ENCODE data around the gene LYPD3. TPM values are rescaled to one million over a fixed set of nuclear protein-coding genes. Genes with fewer than 3 reads are reported as not detected.

LYPD3 gene
- total RNA-seq, 4 donors from 2014 or later: 0.67 TPM; not detected in 3

- Histone ChIP-seq H3K27me3 (no peaks in the 10 kb centered on the region), H3K4me1 (peaks cover 0 to 42% (median 5%) of the 10 kb centered on the region in 4 donors), H3K27ac (no peak overlapping the region), H3K36me3 (peaks cover 0 to 18% (median 0%) of the 10 kb centered on the region in 3 donors), H3K9me3 (no peaks in the 10 kb centered on the region), H3K4me3 (peak overlapping the region in 1 of 4 donors; percentile 0)
- TF ChIP-seq CTCF (IDR thresholded peaks at IDR 0.05) (no peak), POLR2A (IDR thresholded peaks at IDR 0.05) (no peak)
- DNase-seq: no peak
Observed at GRCh38 chr19:43501661-43502418, 36.4 kb upstream of the LYPD3 start.

- no peaks in the 10 kb centered on the region for H3K27me3 ChIP-seq
- no peak overlapping the region for H3K4me3 ChIP-seq
- no peak for TF ChIP-seq CTCF (IDR thresholded peaks at IDR 0.05)
- peak overlapping the region in 1 of 4 donors; percentile 25 for H3K27ac ChIP-seq
- H3K4me1 ChIP-seq: peaks cover 0 to 29% (median 0%) of the 10 kb centered on the region in 4 donors
- H3K36me3 ChIP-seq: peaks cover 0 to 39% (median 0%) of the 10 kb centered on the region in 3 donors
- peak in 2 of 3 donors; percentile 72 for DNase-seq
- H3K9me3 ChIP-seq: no peaks in the 10 kb centered on the region
Observed at GRCh38 chr19:43499042-43499441, 33.6 kb upstream of the LYPD3 start.

- peaks cover 0 to 40% (median 0%) of the 10 kb centered on the region in 3 donors for H3K36me3 ChIP-seq
- no peak overlapping the region for H3K27ac ChIP-seq
- no peak for DNase-seq
Observed at GRCh38 chr19:43498233-43498842, 32.9 kb upstream of the LYPD3 start.

GRCh38 chr19:43496960-43497359 is 31.6 kb upstream of the LYPD3 start:
- DNase-seq: no peak
- no peak for TF ChIP-seq POLR2A (IDR thresholded peaks at IDR 0.05)
- Histone ChIP-seq H3K9me3 (no peaks in the 10 kb centered on the region), H3K4me3 (no peak overlapping the region), H3K27me3 (no peaks in the 10 kb centered on the region), H3K36me3 (peaks cover 0 to 42% (median 0%) of the 10 kb centered on the region in 3 donors), H3K4me1 (peaks cover 0 to 17% (median 0%) of the 10 kb centered on the region in 4 donors), H3K27ac (no peak overlapping the region)

More at GRCh38 chr19:43498233-43498842, 32.9 kb upstream of the LYPD3 start:
- H3K4me1 ChIP-seq: peaks cover 0 to 27% (median 0%) of the 10 kb centered on the region in 4 donors
- no peak overlapping the region for H3K4me3 ChIP-seq
- H3K9me3 ChIP-seq: no peaks in the 10 kb centered on the region
- TF ChIP-seq CTCF (IDR thresholded peaks at IDR 0.05): no peak
- TF ChIP-seq POLR2A (IDR thresholded peaks at IDR 0.05): no peak
- no peaks in the 10 kb centered on the region for H3K27me3 ChIP-seq

- H3K9me3 ChIP-seq: no peaks in the 10 kb centered on the region
- H3K27ac ChIP-seq: no peak overlapping the region
- H3K4me1 ChIP-seq: peaks cover 0 to 12% (median 0%) of the 10 kb centered on the region in 4 donors
- H3K4me3 ChIP-seq: no peak overlapping the region
- no peak for TF ChIP-seq CTCF (IDR thresholded peaks at IDR 0.05)
- no peaks in the 10 kb centered on the region for H3K27me3 ChIP-seq
- H3K36me3 ChIP-seq: peaks cover 0 to 37% (median 0%) of the 10 kb centered on the region in 3 donors
- no peak for DNase-seq
Observed at GRCh38 chr19:43495082-43495481, 29.7 kb upstream of the LYPD3 start.

GRCh38 chr19:43490759-43491158 is 25.4 kb upstream of the LYPD3 start:
- TF ChIP-seq CTCF (IDR thresholded peaks at IDR 0.05) (no peak), POLR2A (IDR thresholded peaks at IDR 0.05) (no peak)
- Histone ChIP-seq H3K4me1 (peaks cover 0 to 5% (median 0%) of the 10 kb centered on the region in 4 donors), H3K27ac (no peak overlapping the region), H3K4me3 (no peak overlapping the region), H3K9me3 (no peaks in the 10 kb centered on the region), H3K36me3 (peaks cover 0 to 19% (median 0%) of the 10 kb centered on the region in 3 donors), H3K27me3 (no peaks in the 10 kb centered on the region)
- no peak for DNase-seq

Measured in Peyer's patch (tissue), 4 donors.